T-helper 2 cell treated with Interferon-gamma antibody and Interleukin-4, amounts not matched to agents 100 ng/mL and 5 ng/mL, for 36 hours (primary cell): ENCODE results near the gene HOXC10. TPM values are rescaled to one million over a fixed set of nuclear protein-coding genes. Genes with fewer than 3 reads are reported as not detected.

Source experiments
- intact Hi-C: fragments of 100-400 bp; cut with micrococcal nuclease; formaldehyde crosslinking; loops from one replicate; pipeline ENCODE4 v1.15.1; 2023
- total RNA-seq: library from RNA; stranded (reverse); gene quantifications from 2 replicates; pipeline ENCODE4 v1.2.3, GENCODE V29; 2022

Gene HOXC10
- total RNA-seq, 1 donor from 2014 or later = not detected

DNA sequence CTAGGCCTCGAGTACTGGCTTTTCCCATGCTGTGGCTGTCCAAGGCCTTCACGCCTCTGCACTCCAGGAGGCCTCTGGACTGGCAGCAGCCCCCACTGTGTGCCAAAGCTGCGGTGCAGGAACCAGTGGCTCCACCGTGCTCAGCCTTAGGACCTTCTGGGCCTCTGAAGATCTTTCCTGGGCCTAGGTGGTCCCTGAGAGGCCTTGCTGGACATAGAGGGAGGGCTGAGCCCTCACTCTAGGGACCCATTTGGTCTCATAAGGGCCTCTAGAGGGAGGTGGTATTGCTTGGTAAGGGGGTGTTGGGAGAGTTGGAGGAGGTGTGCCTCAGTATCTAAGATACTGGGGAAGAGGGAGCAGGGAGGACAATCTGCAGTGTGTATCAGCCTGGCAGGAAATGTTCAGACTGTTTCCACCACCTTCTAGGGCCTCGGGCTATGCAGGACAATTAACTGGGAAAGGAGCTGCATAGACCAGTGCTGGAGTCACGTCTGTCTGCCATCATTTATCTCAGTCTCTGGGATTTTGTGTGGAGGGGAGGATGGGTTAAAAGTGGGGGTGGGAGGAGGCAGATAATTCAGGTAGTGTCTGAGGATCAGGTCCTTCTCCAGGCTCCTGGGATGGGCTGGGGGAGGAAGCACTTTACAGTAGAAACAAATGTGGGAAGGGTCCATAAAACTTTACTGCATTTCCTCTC, 50.8 kb downstream of the HOXC10 start:
- intact Hi-C loops = no loop called here

GRCh38 chr12:54036620-54037359, 51.8 kb downstream of the HOXC10 start:
- intact Hi-C loops = no loop called here

- intact Hi-C loops = no loop called here
Measured at GRCh38 chr12:54037360-54038283, 52.7 kb downstream of the HOXC10 start.

DNA sequence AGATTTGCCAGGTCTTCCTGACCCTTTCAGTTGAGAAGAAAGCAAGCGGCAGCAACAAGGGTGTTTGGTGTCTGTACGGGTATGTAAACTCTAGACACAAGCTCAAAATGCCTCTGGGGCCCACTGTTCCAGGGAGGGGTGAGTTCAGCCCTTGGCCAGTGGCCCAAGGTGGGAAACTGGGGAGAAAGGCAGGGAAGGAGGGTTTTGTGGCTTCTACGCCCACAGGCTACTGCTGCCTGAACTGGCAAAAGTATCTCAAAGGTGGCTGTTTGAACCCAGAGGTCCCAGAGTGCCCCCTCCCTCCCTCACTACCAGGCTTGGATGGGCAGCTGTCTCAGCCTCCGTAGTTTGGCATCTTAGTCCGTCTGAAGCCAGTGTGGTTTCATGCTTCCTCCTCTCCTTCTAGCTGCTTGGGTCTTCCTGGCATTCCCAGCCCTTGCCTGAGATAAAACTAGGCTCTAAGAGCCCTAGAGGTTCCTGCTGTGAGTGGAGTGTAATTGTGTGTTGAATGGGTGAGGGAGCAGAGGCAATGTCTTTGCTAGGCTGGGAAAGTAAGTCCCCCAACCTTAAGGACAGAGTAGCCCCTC, 53.4 kb downstream of the HOXC10 start:
- intact Hi-C loops = no loop called here

DNA sequence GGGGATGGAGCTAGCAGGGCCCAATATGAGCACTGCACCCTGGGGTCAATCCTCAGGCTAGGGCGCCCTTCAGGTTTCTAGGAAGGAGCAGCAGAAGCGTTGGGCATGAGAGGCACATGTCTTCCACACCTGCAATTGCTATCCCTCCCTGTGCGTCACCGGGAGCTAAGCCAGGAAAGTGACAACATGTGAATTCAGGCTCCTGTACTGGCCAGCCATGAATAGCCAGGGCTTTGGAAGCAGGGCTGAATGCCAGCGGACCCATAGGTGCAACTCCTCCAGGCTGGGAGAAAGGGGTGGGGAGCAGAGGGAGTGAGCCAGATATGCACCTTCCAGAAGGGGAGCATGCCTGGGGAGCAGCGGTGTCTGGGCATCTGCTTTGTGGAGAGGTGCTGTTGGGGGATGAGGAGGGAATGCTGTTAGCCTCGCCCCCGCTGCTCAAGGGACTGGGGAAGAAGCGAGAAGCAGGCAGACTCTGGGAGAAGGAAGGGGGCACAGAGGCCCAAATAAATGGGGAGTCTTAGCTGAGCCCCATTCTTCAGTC, 54.0 kb downstream of the HOXC10 start:
- intact Hi-C loops = no loop called here

GRCh38 chr12:54039417-54040147, 54.6 kb downstream of the HOXC10 start:
- intact Hi-C loops = no loop called here

Other genes starting within 250 kb of the HOXC10 start
- not detected in 2 replicates for gene CISTR, start 233.2 kb upstream of the HOXC10 start, total RNA-seq
- gene HOXC13, start 46.3 kb upstream of the HOXC10 start, total RNA-seq = not detected in 2 replicates
- gene HOXC12, start 30.2 kb upstream of the HOXC10 start, total RNA-seq = not detected in 2 replicates
- gene HOXC11, start 12.0 kb upstream of the HOXC10 start, total RNA-seq = not detected in 2 replicates
- gene HOTAIR, start 10.2 kb upstream of the HOXC10 start, total RNA-seq = not detected in 2 replicates
- gene HOXC9, start 15.0 kb downstream of the HOXC10 start, total RNA-seq = not detected in 2 replicates
- gene HOXC8, start 23.8 kb downstream of the HOXC10 start, total RNA-seq = not detected in 2 replicates
- gene HOXC6, start 43.3 kb downstream of the HOXC10 start, total RNA-seq = not detected in 2 replicates
- gene HOXC5, start 47.9 kb downstream of the HOXC10 start, total RNA-seq = not detected in 2 replicates
- gene HOXC4, start 68.7 kb downstream of the HOXC10 start, total RNA-seq = not detected in 2 replicates
- 25.7 and 27.5 TPM in 2 replicates for gene SMUG1, start 203.8 kb downstream of the HOXC10 start, total RNA-seq